HepG2 (cell line): ENCODE measurements around the gene TUBB4A. TPM values are rescaled to one million over a fixed set of nuclear protein-coding genes. Genes with fewer than 3 reads are reported as not detected.

Experiments used
- ATAC-seq: fragments of 200-7000 bp; cut with Tn5 transposase; 3 replicates; pipeline ENCODE4 v1.9.1; 2020; ENCODE audit warnings: mild to moderate bottlenecking, moderate library complexity
- BruUV-seq: library from RNA; stranded (reverse); fragments of 400-500 nt; replicated peaks from 2 replicates; lab custom pipeline; 2021; lab: Mats Ljungman, UMichigan
- CTCF ChIA-PET: fragments of 300-600 bp; formaldehyde crosslinking; extraction: SDS; loops from one replicate; lab custom pipeline; 2021; ENCODE audit warnings: low total read pairs, inconsistent platforms, low intra/inter-chr PET ratio; lab: Yijun Ruan, JAX
- POLR2A ChIA-PET: fragments of 350-600 bp; sonication (Branson Sonifier 250); formaldehyde crosslinking; loops from one replicate; lab custom pipeline; 2020; ENCODE audit warnings: antibody characterized with exemption, inconsistent platforms; lab: Yijun Ruan, JAX
- DNase-seq: peaks from one replicate; pipeline ENCODE4 v3.0.0-alpha.2; 2015; ENCODE audit warnings: low spot score
- FAIRE-seq: peaks from 3 replicates; lab custom pipeline; 2011; peaks lifted over from hg19 to GRCh38; lab: Jason Lieb, UNC
- H2AFZ ChIP-seq: one replicate; pipeline ENCODE4 v1.6.1; 2011; ENCODE audit warnings: low read length, inconsistent platforms
- H3K27ac ChIP-seq: fragments of 300-600 bp; 3 replicates; pipeline ENCODE4 v1.8.0; 2011; ENCODE audit warnings: mixed run types, mild to moderate bottlenecking, mixed read lengths, low read length, inconsistent platforms; ENCODE audit not compliant: insufficient read depth; ENCODE audit errors: extremely low read length
- H3K27me3 ChIP-seq, 2 experiments: fragments of 200-600 bp in 1 of 2; 2 replicates in 1 of 2; 3 replicates in 1 of 2; pipeline versions ENCODE4 v1.6.0 to v1.8.0; 2011; ENCODE audit warnings: low read length in 2 of 2, mild to moderate bottlenecking in 2 of 2, moderate library complexity in 2 of 2, inconsistent platforms in 1 of 2; ENCODE audit not compliant: insufficient read depth in 2 of 2, control insufficient read depth in 1 of 2
- H3K36me3 ChIP-seq, 2 experiments: fragments of 200-600 bp in 1 of 2; replicated peaks in 1 of 2; 2 replicates in 1 of 2; 3 replicates in 1 of 2; pipeline versions ENCODE4 v1.5.1 to v1.8.0; 2011; ENCODE audit warnings: low read length in 2 of 2, inconsistent platforms in 1 of 2; ENCODE audit not compliant: insufficient read depth in 2 of 2, control insufficient read depth in 1 of 2
- H3K4me1 ChIP-seq: 2 replicates; pipeline ENCODE4 v1.5.1; 2012; ENCODE audit warnings: low read length, inconsistent platforms; ENCODE audit not compliant: insufficient read depth
- H3K4me2 ChIP-seq: 2 replicates; pipeline ENCODE4 v1.6.0; 2011; ENCODE audit warnings: low read depth, low read length, inconsistent platforms
- H3K4me3 ChIP-seq, 3 experiments: fragments of 200-600 bp in 1 of 3; sonication (generic), shearing (Covaris generic) in 1 of 3; replicated peaks in 1 of 3; 2 replicates each; pipeline ENCODE4 v1.5.1; 2011 to 2016; ENCODE audit warnings: low read length in 3 of 3, inconsistent platforms in 2 of 3, low read depth in 2 of 3, mild to moderate bottlenecking in 2 of 3, control low read depth in 1 of 3, mixed read lengths in 1 of 3; ENCODE audit not compliant: insufficient read depth in 1 of 3
- H3K79me2 ChIP-seq: one replicate; pipeline ENCODE4 v1.6.1; 2011; ENCODE audit warnings: low read length, inconsistent platforms; ENCODE audit not compliant: insufficient read depth
- H3K9ac ChIP-seq: 2 replicates; pipeline ENCODE4 v1.6.0; 2011; ENCODE audit warnings: mild to moderate bottlenecking, low read depth, low read length, inconsistent platforms; ENCODE audit not compliant: insufficient read depth
- H3K9me3 ChIP-seq: 2 replicates; pipeline ENCODE4 v1.5.1; 2012; ENCODE audit warnings: mild to moderate bottlenecking, low read length
- H4K20me1 ChIP-seq: 2 replicates; pipeline ENCODE4 v1.6.0; 2011; ENCODE audit warnings: inconsistent platforms, mild to moderate bottlenecking, low read length, moderate library complexity; ENCODE audit not compliant: insufficient read depth
- ATF5 ChIP-seq: sonication (generic); formaldehyde crosslinking; IDR thresholded peaks from 2 replicates; pipeline ENCODE4 v1.4.0; 2020; ENCODE audit warnings: mild to moderate bottlenecking, low read depth, missing genetic modification reagents
- BORCS8-MEF2B ChIP-seq: sonication (generic); formaldehyde crosslinking; IDR thresholded peaks from 2 replicates; pipeline ENCODE4 v1.8.0; 2022; ENCODE audit warnings: mild to moderate bottlenecking, missing genetic modification reagents
- CENPT ChIP-seq: sonication (generic); formaldehyde crosslinking; IDR thresholded peaks from 2 replicates; pipeline ENCODE4 v1.8.0; 2022; ENCODE audit warnings: low read depth, mild to moderate bottlenecking, moderate library complexity, missing genetic modification reagents
- EP300 ChIP-seq, 3 experiments: sonication (generic) in 1 of 3; formaldehyde crosslinking in 1 of 3; IDR thresholded peaks; 2 replicates each; pipeline versions ENCODE4 v1.5.1 to v1.6.1; 2011 to 2020; ENCODE audit warnings: low read depth in 2 of 3, low read length in 2 of 3, borderline replicate concordance in 1 of 3, improper control_type of control experiment in 1 of 3, mild to moderate bottlenecking in 1 of 3, missing genetic modification reagents in 1 of 3, moderate library complexity in 1 of 3
- HNF4G ChIP-seq, 2 experiments: sonication (generic) in 1 of 2; formaldehyde crosslinking in 1 of 2; IDR thresholded peaks; 2 replicates each; pipeline versions ENCODE4 v1.4.0 to v1.6.1; 2011 to 2020; ENCODE audit warnings: borderline replicate concordance in 2 of 2, low read depth in 2 of 2, mild to moderate bottlenecking in 2 of 2, low read length in 1 of 2, missing genetic modification reagents in 1 of 2, moderate library complexity in 1 of 2
- JDP2 ChIP-seq: sonication (generic); formaldehyde crosslinking; IDR thresholded peaks from 2 replicates; pipeline ENCODE4 v1.8.1; 2022; ENCODE audit warnings: missing genetic modification reagents, borderline replicate concordance
- NBN ChIP-seq: fragments of 450-650 bp; conservative IDR thresholded peaks from 2 replicates; pipeline ENCODE4 v1.6.1; 2017
- POGZ ChIP-seq: sonication (generic); formaldehyde crosslinking; IDR thresholded peaks from 2 replicates; pipeline ENCODE4 v1.4.0; 2020; ENCODE audit warnings: mild to moderate bottlenecking, missing genetic modification reagents
- RARG ChIP-seq: sonication (generic); formaldehyde crosslinking; IDR thresholded peaks from 2 replicates; pipeline ENCODE4 v1.4.0; 2020; ENCODE audit warnings: low read depth, mild to moderate bottlenecking, missing genetic modification reagents
- SMARCC2 ChIP-seq: fragments of 450-650 bp; IDR thresholded peaks from 2 replicates; pipeline ENCODE4 v1.6.1; 2017; ENCODE audit warnings: antibody characterized with exemption, mild to moderate bottlenecking
- SP1 ChIP-seq, 2 experiments: fragments of 450-650 bp in 1 of 2; sonication (generic) in 1 of 2; formaldehyde crosslinking in 1 of 2; IDR thresholded peaks; 2 replicates each; pipeline versions ENCODE4 v1.4.0 to v1.6.1; 2016 to 2020; ENCODE audit warnings: missing genetic modification reagents in 1 of 2
- SP4 ChIP-seq: sonication (generic); formaldehyde crosslinking; IDR thresholded peaks from 2 replicates; pipeline ENCODE4 v1.8.1; 2023; ENCODE audit warnings: mild to moderate bottlenecking, missing genetic modification reagents
- ZZZ3 ChIP-seq: sonication (generic); formaldehyde crosslinking; IDR thresholded peaks from 2 replicates; pipeline ENCODE4 v1.4.0; 2020; ENCODE audit warnings: missing genetic modification reagents, mild to moderate bottlenecking, borderline replicate concordance
- WGBS: methylation state at CpG from one replicate; pipeline ENCODE4 v1.1.6; 2017; ENCODE audit warnings: low lambda C conversion rate; 5-methylcytosine and 5-hydroxymethylcytosine counted together
- in situ Hi-C: cut with HindIII; loops from 2 replicates; pipeline ENCODE4 v1.10.0; 2017; ENCODE audit warnings: low pct_unique_long_range_greater_than_20kb; ENCODE audit not compliant: extremely low pct_ligation_motif_present
- intact Hi-C: fragments of 100-400 bp; cut with micrococcal nuclease; formaldehyde crosslinking; loops from one replicate; pipeline ENCODE4 v1.10.0; 2022; ENCODE audit not compliant: unreplicated experiment
- polyA plus RNA-seq, 8 experiments: library from polyadenylated mRNA; depleted of rRNA in 3 of 8; stranded (reverse) in 7 of 8; unstranded in 1 of 8; fragments of >200 nt; fragmentation: Illumina TruSeq in 4 of 8; extraction: Trizol in 4 of 8; gene quantifications; 2 replicates each; pipeline versions ENCODE4 v1.2.1 to v1.2.3, GENCODE V29; 2011 to 2016; ENCODE audit warnings: low read depth in 4 of 8, missing spikeins in 1 of 8, mixed read lengths in 1 of 8; ENCODE audit not compliant: insufficient read depth in 1 of 8
- total RNA-seq, 5 experiments: library from RNA; depleted of rRNA; stranded (reverse); fragments of >200 nt; fragmentation: Illumina TruSeq; extraction: Trizol; gene quantifications; 2 replicates each; pipeline ENCODE4 v1.2.3, GENCODE V29; 2016; ENCODE audit warnings: low read depth in 1 of 5
- TF ChIP-seq, protein P1 (sequence below): sonication (generic); formaldehyde crosslinking; IDR thresholded peaks from 2 replicates; pipeline ENCODE4 v1.4.0; 2020; ENCODE audit warnings: low read depth, missing genetic modification reagents
- TF ChIP-seq, protein P2 (sequence below): sonication (generic); formaldehyde crosslinking; IDR thresholded peaks from 2 replicates; pipeline ENCODE4 v1.8.0; 2022; ENCODE audit warnings: missing genetic modification reagents, low read depth, mild to moderate bottlenecking, borderline replicate concordance
- TF ChIP-seq, protein P3 (sequence below): IDR thresholded peaks from 2 replicates; pipeline ENCODE4 v1.6.1; 2012; ENCODE audit warnings: inconsistent platforms

Gene TUBB4A
- total and polyA plus RNA-seq, 2 of the 13 experiments (the other 11 are each of a cell fraction or from before 2014, with no cell fraction given), result not detected

DNA sequence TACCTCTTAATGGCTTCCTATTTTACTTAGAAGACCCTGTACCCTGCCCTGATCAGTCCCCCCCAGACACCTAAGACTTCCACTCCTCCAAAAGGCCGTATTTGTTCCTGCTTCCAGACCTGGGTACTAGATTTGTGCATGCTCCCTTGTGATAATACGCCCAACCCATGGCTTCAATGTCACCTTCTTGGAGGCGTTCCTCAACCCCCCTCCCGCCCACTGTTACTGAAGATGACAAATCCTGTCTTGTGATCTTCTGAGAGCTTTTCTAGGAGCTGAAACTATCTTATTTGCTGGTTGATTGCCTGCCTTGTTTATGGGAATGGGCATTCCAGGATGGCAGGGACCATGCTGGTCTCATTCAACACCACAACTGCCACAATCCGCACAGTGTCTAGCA, 51.9 kb downstream of the TUBB4A start (continued):
- no peak for TF ChIP-seq CENPT (CRISPR knock-in tag)
- no peak for TF ChIP-seq ATF5
- TF ChIP-seq BORCS8-MEF2B (CRISPR knock-in tag), result no peak
- TF ChIP-seq SP1 (IDR thresholded peaks at IDR 0.05), result no peak
- no peak for TF ChIP-seq SP1 (CRISPR knock-in tag; IDR thresholded peaks at IDR 0.05)
- TF ChIP-seq, protein P1, sequence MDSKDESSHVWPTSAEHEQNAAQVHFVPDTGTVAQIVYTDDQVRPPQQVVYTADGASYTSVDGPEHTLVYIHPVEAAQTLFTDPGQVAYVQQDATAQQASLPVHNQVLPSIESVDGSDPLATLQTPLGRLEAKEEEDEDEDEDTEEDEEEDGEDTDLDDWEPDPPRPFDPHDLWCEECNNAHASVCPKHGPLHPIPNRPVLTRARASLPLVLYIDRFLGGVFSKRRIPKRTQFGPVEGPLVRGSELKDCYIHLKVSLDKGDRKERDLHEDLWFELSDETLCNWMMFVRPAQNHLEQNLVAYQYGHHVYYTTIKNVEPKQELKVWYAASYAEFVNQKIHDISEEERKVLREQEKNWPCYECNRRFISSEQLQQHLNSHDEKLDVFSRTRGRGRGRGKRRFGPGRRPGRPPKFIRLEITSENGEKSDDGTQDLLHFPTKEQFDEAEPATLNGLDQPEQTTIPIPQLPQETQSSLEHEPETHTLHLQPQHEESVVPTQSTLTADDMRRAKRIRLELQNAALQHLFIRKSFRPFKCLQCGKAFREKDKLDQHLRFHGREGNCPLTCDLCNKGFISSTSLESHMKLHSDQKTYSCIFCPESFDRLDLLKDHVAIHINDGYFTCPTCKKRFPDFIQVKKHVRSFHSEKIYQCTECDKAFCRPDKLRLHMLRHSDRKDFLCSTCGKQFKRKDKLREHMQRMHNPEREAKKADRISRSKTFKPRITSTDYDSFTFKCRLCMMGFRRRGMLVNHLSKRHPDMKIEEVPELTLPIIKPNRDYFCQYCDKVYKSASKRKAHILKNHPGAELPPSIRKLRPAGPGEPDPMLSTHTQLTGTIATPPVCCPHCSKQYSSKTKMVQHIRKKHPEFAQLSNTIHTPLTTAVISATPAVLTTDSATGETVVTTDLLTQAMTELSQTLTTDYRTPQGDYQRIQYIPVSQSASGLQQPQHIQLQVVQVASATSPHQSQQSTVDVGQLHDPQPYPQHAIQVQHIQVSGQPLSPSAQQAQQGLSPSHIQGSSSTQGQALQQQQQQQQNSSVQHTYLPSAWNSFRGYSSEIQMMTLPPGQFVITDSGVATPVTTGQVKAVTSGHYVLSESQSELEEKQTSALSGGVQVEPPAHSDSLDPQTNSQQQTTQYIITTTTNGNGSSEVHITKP (CRISPR knock-in tag), result no peak
- no peak for TF ChIP-seq SMARCC2
- TF ChIP-seq JDP2 (CRISPR knock-in tag), result no peak
- TF ChIP-seq RARG (CRISPR knock-in tag), result no peak
- TF ChIP-seq NBN, result no peak
- TF ChIP-seq, all 625 proteins: peak for 0

DNA sequence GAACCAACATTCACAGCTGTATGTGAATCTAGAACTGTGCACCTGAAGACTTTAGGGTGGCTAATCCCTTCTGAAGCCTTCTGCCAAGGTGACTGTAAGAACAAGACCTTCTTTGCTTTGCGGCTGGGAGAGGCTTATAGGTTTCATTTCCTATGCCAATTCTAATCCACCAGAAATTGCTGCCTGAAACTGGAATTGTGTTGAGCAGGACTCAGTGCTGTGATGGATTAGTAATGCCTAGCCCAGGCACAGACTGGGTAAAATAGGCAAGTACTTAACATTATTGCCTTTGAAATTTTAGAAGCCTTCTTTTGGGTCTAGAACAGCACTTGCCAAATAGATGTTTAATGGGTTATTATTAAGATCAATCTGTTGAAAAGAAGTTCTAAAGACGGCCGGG, 54.1 kb downstream of the TUBB4A start:
- CTCF ChIA-PET, result no interaction called here
- WGBS, result 100% methylated on average over 3 of the region's 3 CpGs
- Histone ChIP-seq H3K27ac (no peak overlapping the region), H3K27me3 (no peaks in the 10 kb centered on the region), H3K4me2 (no peak overlapping the region), H4K20me1 (no peaks in the 10 kb centered on the region), H3K4me3 (no peak overlapping the region), H2AFZ (no peak overlapping the region), H3K4me1 (no peaks in the 10 kb centered on the region), H3K9ac (no peak overlapping the region), H3K79me2 (no peaks in the 10 kb centered on the region), H3K9me3 (no peaks in the 10 kb centered on the region), H3K36me3 (peaks cover 0 to 2% of the 10 kb centered on the region in 2 experiments; a peak in 1 of 5 replicates)
- ATAC-seq, result no peak
- FAIRE-seq, result no peak
- in situ Hi-C loops (no loop called here), intact Hi-C loops (no loop called here)
- no TSS peak for BruUV-seq
- POLR2A ChIA-PET, result no interaction called here
- no peak for DNase-seq
- TF ChIP-seq POGZ (CRISPR knock-in tag) (no peak), ZZZ3 (no peak), SP4 (CRISPR knock-in tag) (no peak), HNF4G (IDR thresholded peaks at IDR 0.05; ENCODE audit: borderline replicate concordance, low read depth, low read length) (no peak), HNF4G (CRISPR knock-in tag; IDR thresholded peaks at IDR 0.05; ENCODE audit: borderline replicate concordance, low read depth) (no peak), EP300 (IDR thresholded peaks at IDR 0.05; ENCODE audit: low read depth in 2 of 2, low read length in 2 of 2) (no peak), EP300 (CRISPR knock-in tag; IDR thresholded peaks at IDR 0.05; ENCODE audit: borderline replicate concordance) (no peak)
- TF ChIP-seq, protein P2, sequence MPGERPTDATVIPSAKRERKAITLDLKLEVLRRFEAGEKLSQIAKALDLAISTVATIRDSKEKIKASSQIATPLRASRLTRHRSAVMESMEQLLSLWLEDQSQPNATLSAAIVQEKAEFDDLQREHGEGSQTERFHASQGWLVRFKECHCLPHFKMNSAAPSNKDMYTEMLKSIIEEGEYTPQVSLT (CRISPR knock-in tag), result no peak
- TF ChIP-seq, protein P3, sequence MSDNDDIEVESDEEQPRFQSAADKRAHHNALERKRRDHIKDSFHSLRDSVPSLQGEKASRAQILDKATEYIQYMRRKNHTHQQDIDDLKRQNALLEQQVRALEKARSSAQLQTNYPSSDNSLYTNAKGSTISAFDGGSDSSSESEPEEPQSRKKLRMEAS, result no peak
